HFF-Myc (cell line): ENCODE measurements around the gene LTB4R2.

Experiments used
- DNase-seq: peaks from one replicate; pipeline ENCODE4 v3.0.0-alpha.2; 2011; ENCODE audit warnings: low read depth; ENCODE audit errors: extremely low read depth
- H3K4me3 ChIP-seq: replicated peaks from 2 replicates; pipeline ENCODE4 v1.5.1; 2011; ENCODE audit warnings: low read depth, mild to moderate bottlenecking, control low read depth, low read length
- TF ChIP-seq, protein P1 (sequence below): IDR thresholded peaks from 2 replicates; pipeline ENCODE4 v1.5.1; 2012; ENCODE audit warnings: mild to moderate bottlenecking, low read depth, low read length, control low read depth; ENCODE audit errors: missing control alignments

LTB4R2 gene

DNA sequence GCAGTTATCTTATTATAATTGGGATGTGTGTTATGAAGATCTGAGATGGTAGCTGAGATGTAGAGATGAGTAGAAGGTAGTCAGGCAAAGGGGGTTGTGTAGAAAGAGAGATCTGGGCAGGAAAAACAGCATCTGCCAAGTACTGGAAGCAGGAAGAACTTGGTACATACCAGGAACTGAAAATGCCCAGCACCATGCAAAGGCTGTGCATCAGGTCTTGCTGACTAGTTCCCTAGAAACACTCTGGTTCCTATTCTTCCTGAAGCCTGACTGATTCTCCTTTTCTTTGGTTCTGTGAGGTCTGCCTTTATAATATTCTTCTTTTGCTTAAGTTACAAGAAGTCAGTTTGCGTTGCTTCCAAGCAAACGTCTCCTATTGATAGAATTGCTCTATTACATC lies 51.4 kb downstream of the LTB4R2 start:
- TF ChIP-seq, protein P1, sequence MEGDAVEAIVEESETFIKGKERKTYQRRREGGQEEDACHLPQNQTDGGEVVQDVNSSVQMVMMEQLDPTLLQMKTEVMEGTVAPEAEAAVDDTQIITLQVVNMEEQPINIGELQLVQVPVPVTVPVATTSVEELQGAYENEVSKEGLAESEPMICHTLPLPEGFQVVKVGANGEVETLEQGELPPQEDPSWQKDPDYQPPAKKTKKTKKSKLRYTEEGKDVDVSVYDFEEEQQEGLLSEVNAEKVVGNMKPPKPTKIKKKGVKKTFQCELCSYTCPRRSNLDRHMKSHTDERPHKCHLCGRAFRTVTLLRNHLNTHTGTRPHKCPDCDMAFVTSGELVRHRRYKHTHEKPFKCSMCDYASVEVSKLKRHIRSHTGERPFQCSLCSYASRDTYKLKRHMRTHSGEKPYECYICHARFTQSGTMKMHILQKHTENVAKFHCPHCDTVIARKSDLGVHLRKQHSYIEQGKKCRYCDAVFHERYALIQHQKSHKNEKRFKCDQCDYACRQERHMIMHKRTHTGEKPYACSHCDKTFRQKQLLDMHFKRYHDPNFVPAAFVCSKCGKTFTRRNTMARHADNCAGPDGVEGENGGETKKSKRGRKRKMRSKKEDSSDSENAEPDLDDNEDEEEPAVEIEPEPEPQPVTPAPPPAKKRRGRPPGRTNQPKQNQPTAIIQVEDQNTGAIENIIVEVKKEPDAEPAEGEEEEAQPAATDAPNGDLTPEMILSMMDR: no peak
- no peak overlapping the region for H3K4me3 ChIP-seq
- DNase-seq: no peak
